ENCODE results near the gene MAG.

The MAG gene

GRCh38 chr19:35261356-35262100, 30.4 kb upstream of the MAG start:
- Histone ChIP-seq H3K79me2 (ENCODE audit: insufficient read depth, low read length) (peaks cover 4% of the 10 kb centered on the region), H3K36me3 (ENCODE audit: insufficient read depth, low read length) (no peaks in the 10 kb centered on the region), H3F3A (ENCODE audit: low read depth) (no peaks in the 10 kb centered on the region), H3K4me1 (ENCODE audit: insufficient read depth, low read length, poor library complexity, severe bottlenecking) (peaks cover 23% of the 10 kb centered on the region), H3K9me2 (replicated peaks; ENCODE audit: low read depth, low read length) (no peaks in the 10 kb centered on the region), H3K9me3 (ENCODE audit: insufficient read depth, low read depth, low read length) (no peaks in the 10 kb centered on the region), H3K4me2 (ENCODE audit: low read depth, low read length, poor library complexity, severe bottlenecking) (no peak overlapping the region), H4K20me1 (ENCODE audit: insufficient read depth, low read length, poor library complexity, severe bottlenecking) (peaks cover 3% of the 10 kb centered on the region), H2AFZ (ENCODE audit: low read length) (no peak overlapping the region), H3K27me3 (ENCODE audit: insufficient read depth, low read length, poor library complexity, severe bottlenecking) (no peaks in the 10 kb centered on the region), H3K4me3 (ENCODE audit: low read length, poor library complexity, severe bottlenecking) (no peak overlapping the region), H3K9ac (ENCODE audit: low read depth, low read length, poor library complexity, severe bottlenecking) (no peak overlapping the region)
- TF ChIP-seq EZH2phosphoT487 (IDR thresholded peaks at IDR 0.05; ENCODE audit: borderline replicate concordance) (no peak), CTCF (conservative IDR thresholded peaks at IDR 0.05; ENCODE audit: low read length) (no peak)

- Histone ChIP-seq H4K20me1 (ENCODE audit: insufficient read depth, low read length, poor library complexity, severe bottlenecking) (peaks cover 10% of the 10 kb centered on the region), H3K27me3 (ENCODE audit: insufficient read depth, low read length, poor library complexity, severe bottlenecking) (no peaks in the 10 kb centered on the region), H3K9ac (ENCODE audit: low read depth, low read length, poor library complexity, severe bottlenecking) (no peak overlapping the region), H3K4me3 (ENCODE audit: low read length, poor library complexity, severe bottlenecking) (no peak overlapping the region), H3K9me2 (replicated peaks; ENCODE audit: low read depth, low read length) (no peaks in the 10 kb centered on the region), H2AFZ (ENCODE audit: low read length) (no peak overlapping the region), H3K4me1 (ENCODE audit: insufficient read depth, low read length, poor library complexity, severe bottlenecking) (peaks cover 27% of the 10 kb centered on the region), H3F3A (ENCODE audit: low read depth) (no peaks in the 10 kb centered on the region), H3K36me3 (ENCODE audit: insufficient read depth, low read length) (no peaks in the 10 kb centered on the region), H3K9me3 (ENCODE audit: insufficient read depth, low read depth, low read length) (no peaks in the 10 kb centered on the region), H3K79me2 (ENCODE audit: insufficient read depth, low read length) (peaks cover 11% of the 10 kb centered on the region), H3K4me2 (ENCODE audit: low read depth, low read length, poor library complexity, severe bottlenecking) (no peak overlapping the region)
- no peak for TF ChIP-seq EZH2phosphoT487 (IDR thresholded peaks at IDR 0.05; ENCODE audit: borderline replicate concordance)
- no peak for TF ChIP-seq CTCF (conservative IDR thresholded peaks at IDR 0.05; ENCODE audit: low read length)
Measured at GRCh38 chr19:35262101-35262761, 29.7 kb upstream of the MAG start.

DNA sequence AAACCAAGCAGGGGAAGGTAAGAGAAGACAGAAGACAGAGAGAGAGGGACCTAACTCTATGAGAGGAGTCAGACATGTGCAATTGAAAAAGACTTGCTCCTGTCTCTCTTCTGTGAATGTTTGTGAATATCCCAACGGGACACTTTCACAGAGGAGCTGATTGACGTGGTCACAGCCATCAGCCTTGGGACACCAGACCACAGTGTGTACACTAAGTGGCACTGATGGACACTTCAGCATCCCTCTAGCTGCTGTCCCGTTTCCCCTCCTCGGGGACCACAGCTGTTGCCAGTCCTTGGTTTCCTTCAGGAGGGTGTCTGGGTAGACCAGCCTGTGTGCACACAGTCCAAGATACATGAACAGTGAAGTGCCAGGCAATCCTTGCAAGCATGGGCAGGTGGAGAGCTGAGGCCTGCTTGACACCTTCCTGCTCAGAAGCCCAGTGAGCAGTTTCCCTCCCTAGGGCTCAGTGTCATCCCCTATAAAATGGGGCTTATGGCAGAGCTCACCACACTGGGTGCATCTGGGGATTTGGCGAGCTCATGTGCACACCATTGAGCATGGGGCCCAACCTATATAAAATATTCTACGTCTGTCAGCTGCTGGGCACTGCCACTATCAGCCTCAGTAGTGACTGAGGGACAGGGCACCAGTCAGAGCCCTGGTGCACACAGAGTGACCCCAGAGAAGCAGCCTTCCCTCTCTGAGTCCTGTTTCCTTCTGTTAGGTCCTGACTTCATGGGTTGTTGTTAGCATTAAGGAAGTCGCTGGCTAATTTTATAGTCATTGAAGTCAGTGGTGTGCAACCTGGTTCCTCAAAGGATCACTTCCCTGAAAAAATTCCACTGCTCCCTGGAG, 27.5 kb upstream of the MAG start:
- no peaks in the 10 kb centered on the region for H3F3A ChIP-seq (ENCODE audit: low read depth)
- no peaks in the 10 kb centered on the region for H3K9me2 ChIP-seq (replicated peaks; ENCODE audit: low read depth, low read length)
- H3K4me1 ChIP-seq (ENCODE audit: insufficient read depth, low read length, poor library complexity, severe bottlenecking), result peaks cover 19% of the 10 kb centered on the region
- H3K27me3 ChIP-seq (ENCODE audit: insufficient read depth, low read length, poor library complexity, severe bottlenecking), result no peaks in the 10 kb centered on the region
- peaks cover 14% of the 10 kb centered on the region for H4K20me1 ChIP-seq (ENCODE audit: insufficient read depth, low read length, poor library complexity, severe bottlenecking)
- TF ChIP-seq CTCF (conservative IDR thresholded peaks at IDR 0.05; ENCODE audit: low read length) (no peak), EZH2phosphoT487 (IDR thresholded peaks at IDR 0.05; ENCODE audit: borderline replicate concordance) (no peak)
- H3K4me2 ChIP-seq (ENCODE audit: low read depth, low read length, poor library complexity, severe bottlenecking), result no peak overlapping the region
- H3K36me3 ChIP-seq (ENCODE audit: insufficient read depth, low read length), result no peaks in the 10 kb centered on the region
- no peak overlapping the region for H2AFZ ChIP-seq (ENCODE audit: low read length)
- H3K9me3 ChIP-seq (ENCODE audit: insufficient read depth, low read depth, low read length), result no peaks in the 10 kb centered on the region
- no peak overlapping the region for H3K4me3 ChIP-seq (ENCODE audit: low read length, poor library complexity, severe bottlenecking)
- H3K79me2 ChIP-seq (ENCODE audit: insufficient read depth, low read length), result peaks cover 17% of the 10 kb centered on the region
- H3K9ac ChIP-seq (ENCODE audit: low read depth, low read length, poor library complexity, severe bottlenecking), result no peak overlapping the region
